ENCODE measurements around the gene SIVA1.

Gene SIVA1

GRCh38 chr14:104799244-104800014 lies 46.5 kb downstream of the SIVA1 start:
- Histone ChIP-seq H3K36me3 (ENCODE audit: low read depth) (no peaks in the 10 kb centered on the region), H3K27me3 (ENCODE audit: insufficient read depth, poor library complexity, severe bottlenecking) (no peaks in the 10 kb centered on the region), H3K4me3 (ENCODE audit: severe bottlenecking) (no peak overlapping the region), H3K27ac (ENCODE audit: poor library complexity, severe bottlenecking) (no peak overlapping the region), H3K4me1 (ENCODE audit: insufficient read depth, poor library complexity, severe bottlenecking) (peaks cover 6% of the 10 kb centered on the region), H3K9me3 (ENCODE audit: severe bottlenecking) (no peaks in the 10 kb centered on the region)
- TF ChIP-seq, protein P1, sequence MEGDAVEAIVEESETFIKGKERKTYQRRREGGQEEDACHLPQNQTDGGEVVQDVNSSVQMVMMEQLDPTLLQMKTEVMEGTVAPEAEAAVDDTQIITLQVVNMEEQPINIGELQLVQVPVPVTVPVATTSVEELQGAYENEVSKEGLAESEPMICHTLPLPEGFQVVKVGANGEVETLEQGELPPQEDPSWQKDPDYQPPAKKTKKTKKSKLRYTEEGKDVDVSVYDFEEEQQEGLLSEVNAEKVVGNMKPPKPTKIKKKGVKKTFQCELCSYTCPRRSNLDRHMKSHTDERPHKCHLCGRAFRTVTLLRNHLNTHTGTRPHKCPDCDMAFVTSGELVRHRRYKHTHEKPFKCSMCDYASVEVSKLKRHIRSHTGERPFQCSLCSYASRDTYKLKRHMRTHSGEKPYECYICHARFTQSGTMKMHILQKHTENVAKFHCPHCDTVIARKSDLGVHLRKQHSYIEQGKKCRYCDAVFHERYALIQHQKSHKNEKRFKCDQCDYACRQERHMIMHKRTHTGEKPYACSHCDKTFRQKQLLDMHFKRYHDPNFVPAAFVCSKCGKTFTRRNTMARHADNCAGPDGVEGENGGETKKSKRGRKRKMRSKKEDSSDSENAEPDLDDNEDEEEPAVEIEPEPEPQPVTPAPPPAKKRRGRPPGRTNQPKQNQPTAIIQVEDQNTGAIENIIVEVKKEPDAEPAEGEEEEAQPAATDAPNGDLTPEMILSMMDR (IDR thresholded peaks at IDR 0.05; ENCODE audit: poor library complexity, severe bottlenecking): no peak
- DNase-seq (ENCODE audit: low spot score): no peak
- no peak for ATAC-seq (ENCODE audit: low read depth)

GRCh38 chr14:104800015-104800770 lies 47.2 kb downstream of the SIVA1 start:
- TF ChIP-seq, protein P1 (IDR thresholded peaks at IDR 0.05; ENCODE audit: poor library complexity, severe bottlenecking): peak; percentile 48
- H3K4me1 ChIP-seq (ENCODE audit: insufficient read depth, poor library complexity, severe bottlenecking): peaks cover 6% of the 10 kb centered on the region
- H3K4me3 ChIP-seq (ENCODE audit: severe bottlenecking): peak overlapping the region; percentile 57
- no peaks in the 10 kb centered on the region for H3K9me3 ChIP-seq (ENCODE audit: severe bottlenecking)
- DNase-seq (ENCODE audit: low spot score) (no peak), ATAC-seq (ENCODE audit: low read depth) (peak; percentile 44)
- no peaks in the 10 kb centered on the region for H3K36me3 ChIP-seq (ENCODE audit: low read depth)
- H3K27me3 ChIP-seq (ENCODE audit: insufficient read depth, poor library complexity, severe bottlenecking): no peaks in the 10 kb centered on the region
- peak overlapping the region; percentile 9 for H3K27ac ChIP-seq (ENCODE audit: poor library complexity, severe bottlenecking)

DNA sequence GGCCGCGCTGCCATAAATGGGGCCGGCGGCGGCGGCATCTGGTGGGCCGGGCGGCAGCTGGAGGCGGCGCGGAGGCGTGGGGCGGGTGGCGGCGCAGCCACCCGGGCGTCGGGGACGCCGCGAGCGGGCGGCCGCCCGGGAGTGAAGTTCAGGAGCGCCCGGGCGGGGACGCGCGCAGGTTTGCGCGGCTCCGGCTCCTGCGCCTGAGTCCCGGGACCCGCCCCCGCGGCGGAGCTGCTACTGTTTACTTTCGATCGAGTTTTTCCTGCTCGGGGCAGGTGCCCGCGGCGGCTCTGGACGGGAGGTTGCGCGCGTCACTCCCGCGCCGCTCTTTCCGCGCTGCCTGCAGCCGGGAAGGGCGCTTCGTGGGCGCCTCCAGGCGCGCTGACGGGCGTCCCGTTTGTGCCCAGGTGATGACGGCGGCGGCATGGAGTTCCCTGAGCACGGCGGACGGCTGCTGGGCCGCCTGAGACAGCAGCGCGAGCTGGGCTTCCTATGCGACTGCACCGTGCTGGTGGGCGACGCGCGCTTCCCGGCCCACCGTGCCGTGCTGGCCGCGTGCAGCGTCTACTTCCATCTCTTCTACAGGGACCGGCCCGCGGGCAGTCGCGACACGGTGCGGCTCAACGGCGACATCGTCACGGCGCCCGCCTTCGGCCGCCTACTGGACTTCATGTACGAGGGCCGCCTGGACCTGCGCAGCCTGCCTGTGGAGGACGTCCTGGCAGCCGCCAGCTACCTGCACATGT lies 48.0 kb downstream of the SIVA1 start, which contains the start of gene ZBTB42:
Gene ZBTB42, plus strand, starts transcription at position 331 of the 749 bp plus-strand sequence. Its CDS starts 97 bp downstream, at position 428.
- no peaks in the 10 kb centered on the region for H3K27me3 ChIP-seq (ENCODE audit: insufficient read depth, poor library complexity, severe bottlenecking)
- H3K4me1 ChIP-seq (ENCODE audit: insufficient read depth, poor library complexity, severe bottlenecking): peaks cover 6% of the 10 kb centered on the region
- DNase-seq (ENCODE audit: low spot score): no peak
- H3K27ac ChIP-seq (ENCODE audit: poor library complexity, severe bottlenecking): peak within 1 kb of the TSS; percentile 9
- no peaks in the 10 kb centered on the region for H3K36me3 ChIP-seq (ENCODE audit: low read depth)
- ATAC-seq (ENCODE audit: low read depth): peak; percentile 49
- peak within 1 kb of the TSS; percentile 57 for H3K4me3 ChIP-seq (ENCODE audit: severe bottlenecking)
- no peaks in the 10 kb centered on the region for H3K9me3 ChIP-seq (ENCODE audit: severe bottlenecking)
- TF ChIP-seq, protein P1 (IDR thresholded peaks at IDR 0.05; ENCODE audit: poor library complexity, severe bottlenecking): no peak

DNA sequence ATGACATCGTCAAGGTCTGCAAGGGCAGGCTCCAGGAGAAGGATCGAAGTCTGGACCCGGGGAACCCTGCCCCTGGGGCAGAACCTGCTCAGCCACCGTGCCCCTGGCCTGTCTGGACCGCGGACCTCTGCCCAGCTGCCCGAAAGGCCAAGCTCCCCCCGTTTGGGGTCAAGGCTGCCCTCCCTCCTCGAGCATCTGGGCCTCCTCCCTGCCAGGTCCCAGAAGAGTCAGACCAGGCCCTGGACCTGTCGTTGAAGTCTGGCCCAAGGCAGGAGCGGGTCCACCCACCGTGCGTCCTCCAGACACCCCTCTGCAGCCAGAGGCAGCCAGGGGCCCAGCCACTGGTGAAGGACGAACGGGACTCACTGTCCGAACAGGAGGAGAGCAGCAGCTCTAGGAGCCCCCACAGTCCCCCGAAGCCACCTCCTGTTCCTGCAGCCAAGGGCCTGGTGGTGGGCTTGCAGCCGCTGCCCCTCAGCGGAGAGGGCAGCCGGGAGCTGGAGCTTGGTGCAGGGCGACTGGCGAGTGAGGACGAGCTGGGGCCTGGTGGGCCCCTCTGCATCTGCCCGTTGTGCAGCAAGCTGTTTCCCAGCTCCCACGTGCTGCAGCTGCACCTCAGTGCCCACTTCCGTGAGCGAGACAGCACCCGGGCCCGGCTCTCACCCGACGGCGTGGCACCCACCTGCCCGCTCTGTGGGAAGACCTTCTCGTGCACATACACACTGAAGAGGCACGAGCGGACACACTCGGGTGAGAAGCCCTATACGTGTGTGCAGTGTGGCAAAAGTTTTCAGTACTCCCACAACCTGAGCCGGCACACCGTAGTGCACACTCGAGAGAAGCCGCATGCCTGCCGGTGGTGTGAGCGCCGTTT lies 48.8 kb downstream of the SIVA1 start:
- TF ChIP-seq, protein P1 (IDR thresholded peaks at IDR 0.05; ENCODE audit: poor library complexity, severe bottlenecking): no peak
- peaks cover 6% of the 10 kb centered on the region for H3K4me1 ChIP-seq (ENCODE audit: insufficient read depth, poor library complexity, severe bottlenecking)
- H3K27me3 ChIP-seq (ENCODE audit: insufficient read depth, poor library complexity, severe bottlenecking): no peaks in the 10 kb centered on the region
- no peaks in the 10 kb centered on the region for H3K36me3 ChIP-seq (ENCODE audit: low read depth)
- ATAC-seq (ENCODE audit: low read depth) (no peak), DNase-seq (ENCODE audit: low spot score) (no peak)
- no peaks in the 10 kb centered on the region for H3K9me3 ChIP-seq (ENCODE audit: severe bottlenecking)
- H3K27ac ChIP-seq (ENCODE audit: poor library complexity, severe bottlenecking): no peak overlapping the region
- peak overlapping the region; percentile 57 for H3K4me3 ChIP-seq (ENCODE audit: severe bottlenecking)
